ENCODE measurements around the gene LASP1. TPM values are rescaled to one million over a fixed set of nuclear protein-coding genes. Genes with fewer than 3 reads are reported as not detected.

LASP1 gene
- total and polyA plus RNA-seq, 2 of the 4 experiments (the other 2 are of a cell fraction), result 79.8 to 262 TPM

- in situ Hi-C loops (cut with MboI; ENCODE audit: low sequenced_read_pairs), result no loop called here
Observed at GRCh38 chr17:38891441-38891840, 21.6 kb downstream of the LASP1 start.

More at GRCh38 chr17:38891441-38891840, 21.6 kb downstream of the LASP1 start:
- no peak overlapping the region for H3K9ac ChIP-seq (ENCODE audit: low read depth, low read length)
- no peak overlapping the region for H3K56ac ChIP-seq (ENCODE audit: extremely low read depth, insufficient read depth, low read length)
- no peak overlapping the region for H2AK9ac ChIP-seq (replicated peaks; ENCODE audit: low read depth, low read length, poor library complexity)
- no peak overlapping the region for H3K27ac ChIP-seq (ENCODE audit: insufficient read depth, low read length)
- intact Hi-C loops (cut with micrococcal nuclease), result no loop called here
- dilution Hi-C loops (cut with HindIII; ENCODE audit: low sequenced_read_pairs, unreplicated experiment), result no loop called here
- CTCF ChIA-PET, result no interaction called here
- no peak overlapping the region for H3K4me2 ChIP-seq (ENCODE audit: low read depth, low read length)
- POLR2A ChIA-PET (ENCODE audit: unreplicated experiment), result no interaction called here
- H2AK5ac ChIP-seq (ENCODE audit: low read depth, low read length), result no peak overlapping the region
- no peak for DNase-seq
- no peak for TF ChIP-seq MXI1 (IDR thresholded peaks at IDR 0.05; ENCODE audit: borderline replicate concordance, low read depth, low read length)
- TF ChIP-seq RFX5 (IDR thresholded peaks at IDR 0.05; ENCODE audit: low read depth, low read length), result no peak
- TF ChIP-seq ELK1 (IDR thresholded peaks at IDR 0.05; ENCODE audit: borderline replicate concordance, low read depth, low read length), result no peak
- TF ChIP-seq BHLHE40 (IDR thresholded peaks at IDR 0.05; ENCODE audit: low read depth, low read length), result no peak
- no peak for TF ChIP-seq FOS (IDR thresholded peaks at IDR 0.05; ENCODE audit: low read depth, low read length)
- no TSS peak for BruUV-seq (replicated peaks)
- ATAC-seq (ENCODE audit: low read depth), result no peak
- H2AFZ ChIP-seq (replicated peaks; ENCODE audit: low read length, poor library complexity), result peak overlapping the region; percentile 32
- no peaks in the 10 kb centered on the region for H3K27me3 ChIP-seq (ENCODE audit: control insufficient read depth, insufficient read depth, low read length)
- peaks cover 36 to 95% of the 10 kb centered on the region in 2 experiments; a peak in 3 of 4 replicates for H3K79me1 ChIP-seq (ENCODE audit: low read depth in 1 of 2, low read length in 2 of 2)
- no peak overlapping the region for H4K91ac ChIP-seq (ENCODE audit: insufficient read depth, low read depth, low read length)
- H3K9me3 ChIP-seq (ENCODE audit: control insufficient read depth, insufficient read depth, low read length), result no peaks in the 10 kb centered on the region
- H3K4ac ChIP-seq (ENCODE audit: low read depth, low read length), result no peak overlapping the region
- H3K9me1 ChIP-seq (ENCODE audit: insufficient read depth, low read length), result peaks cover 27% of the 10 kb centered on the region
- H3K36me3 ChIP-seq (ENCODE audit: control insufficient read depth, insufficient read depth, low read length), result peaks cover 78% of the 10 kb centered on the region
- no peak overlapping the region for H3K14ac ChIP-seq (replicated peaks; ENCODE audit: low read depth, low read length)
- no peak overlapping the region for H3K18ac ChIP-seq (ENCODE audit: low read depth, low read length)
- H2BK20ac ChIP-seq (ENCODE audit: low read depth, low read length), result no peak overlapping the region
- H2BK5ac ChIP-seq (ENCODE audit: low read depth, low read length, poor library complexity, severe bottlenecking), result no peak overlapping the region
- H3K4me1 ChIP-seq (ENCODE audit: control insufficient read depth, insufficient read depth, low read length), result peaks cover 9% of the 10 kb centered on the region
- H2BK15ac ChIP-seq (ENCODE audit: low read depth, low read length), result no peak overlapping the region
- H4K5ac ChIP-seq (ENCODE audit: low read depth, low read length), result no peak overlapping the region
- peaks cover 99% of the 10 kb centered on the region for H4K20me1 ChIP-seq (ENCODE audit: insufficient read depth, low read length)
- H4K8ac ChIP-seq (ENCODE audit: low read depth in 2 of 2, low read length in 2 of 2), result no peak overlapping the region
- H3K23ac ChIP-seq (ENCODE audit: low read depth, low read length), result no peak overlapping the region
- no CpG with 5 or more reads among the region's 8 CpGs for WGBS, 2 experiments (ENCODE audit: extremely low coverage in 2 of 2, insufficient read length in 1 of 2)
- H3K4me3 ChIP-seq (ENCODE audit: insufficient read depth, low read depth, low read length), result no peak overlapping the region
- H2BK120ac ChIP-seq (ENCODE audit: low read depth, low read length), result no peak overlapping the region

All from IMR-90 (cell line).